H1 (cell line): ENCODE results near the gene RNF220. TPM values are rescaled to one million over a fixed set of nuclear protein-coding genes. Genes with fewer than 3 reads are reported as not detected.
A peak's percentile ranks its signal among the peaks of the same experiment; 100 is the strongest.

Experiments used
- CTCF ChIP-seq, 3 experiments: IDR thresholded peaks; 1 replicate in 2 of 3; 2 replicates in 1 of 3; pipeline versions ENCODE4 v1.5.1 to v1.6.1; 2011; ENCODE audit warnings: low read length in 3 of 3, mild to moderate bottlenecking in 3 of 3, inconsistent platforms in 2 of 3, low read depth in 1 of 3, moderate library complexity in 1 of 3; ENCODE audit not compliant: insufficient read depth in 1 of 3; ENCODE audit errors: control extremely low read depth in 1 of 3
- EP300 ChIP-seq, 2 experiments: IDR thresholded peaks; 1 replicate in 1 of 2; 2 replicates in 1 of 2; pipeline ENCODE4 v1.6.1; 2011 to 2012; ENCODE audit warnings: low read depth in 2 of 2, low read length in 2 of 2, mild to moderate bottlenecking in 2 of 2, borderline replicate concordance in 1 of 2, inconsistent platforms in 1 of 2, moderate library complexity in 1 of 2
- HDAC2 ChIP-seq, 2 experiments: fragments of 300-600 bp in 1 of 2; sonication (generic) in 1 of 2; IDR thresholded peaks; 2 replicates each; pipeline ENCODE4 v1.6.1; 2011 to 2012; ENCODE audit warnings: low read depth in 2 of 2, low read length in 2 of 2, mild to moderate bottlenecking in 2 of 2, moderate library complexity in 2 of 2, borderline replicate concordance in 1 of 2, inconsistent platforms in 1 of 2
- HDAC6 ChIP-seq: IDR thresholded peaks from one replicate; pipeline ENCODE4 v1.7.1; 2012; ENCODE audit warnings: low read depth, mild to moderate bottlenecking, inconsistent platforms, low read length, moderate library complexity
- POLR2AphosphoS5 ChIP-seq: IDR thresholded peaks from 2 replicates; pipeline ENCODE4 v1.6.1; 2011; ENCODE audit warnings: low read depth, low read length
- RNF2 ChIP-seq: fragments of 200-900, 300-1000 bp; sonication (generic); IDR thresholded peaks from 2 replicates; pipeline ENCODE4 v1.7.1; 2016; ENCODE audit warnings: borderline replicate concordance, low read depth, mild to moderate bottlenecking, antibody characterized with exemption, low read length; ENCODE audit not compliant: poor library complexity, severe bottlenecking; ENCODE audit errors: missing control alignments
- SP1 ChIP-seq: IDR thresholded peaks from 2 replicates; pipeline ENCODE4 v1.6.1; 2011; ENCODE audit warnings: low read depth, low read length
- polyA plus RNA-seq, 7 experiments: library from polyadenylated mRNA; depleted of rRNA in 3 of 7; stranded (reverse) in 5 of 7; unstranded in 2 of 7; fragments of >200 nt in 5 of 7; fragments of 200-250 nt in 2 of 7; gene quantifications; 1 replicate in 5 of 7; 2 replicates in 1 of 7; 4 replicates in 1 of 7; pipeline versions ENCODE4 v1.2.1 to v1.2.3, GENCODE V29; 2011 to 2013; ENCODE audit warnings: missing spikeins in 2 of 7, mixed read lengths in 2 of 7
- total RNA-seq: library from RNA; stranded (reverse); fragmentation: NEBNext Ultra II Directional; extraction: Animal tissue kit (Norgen Biotek cat#: 25700); gene quantifications from 2 replicates; pipeline ENCODE4 v1.2.1, GENCODE V29; 2021
- TF ChIP-seq, protein P1 (sequence below): fragments of 300-600 bp; sonication (generic); IDR thresholded peaks from 2 replicates; pipeline ENCODE4 v1.7.1; 2012; ENCODE audit warnings: low read length, moderate library complexity, mild to moderate bottlenecking, inconsistent platforms; ENCODE audit not compliant: insufficient replicate concordance

The RNF220 gene
- total and polyA plus RNA-seq, 2 of the 8 experiments (the other 6 are each of a cell fraction or from before 2014, with no cell fraction given): 123 to 160 TPM

DNA sequence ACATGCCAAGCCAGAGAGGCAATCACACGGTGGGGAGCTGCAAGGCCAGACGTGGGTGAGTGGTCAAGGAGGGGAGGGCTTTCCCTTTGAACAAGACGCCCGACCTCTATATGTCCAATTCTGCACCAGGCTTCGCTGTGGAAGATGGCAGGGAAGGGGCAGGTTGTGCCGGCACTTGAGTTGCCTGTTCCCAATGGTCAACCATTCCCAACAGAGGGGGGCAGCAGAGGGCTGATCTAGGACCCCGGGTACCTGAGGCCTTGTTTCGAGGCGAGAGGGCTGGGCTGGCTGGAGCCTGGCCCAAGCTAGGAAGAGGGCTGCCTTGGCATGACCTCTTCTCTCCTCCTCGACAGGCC, 204.3 kb downstream of the RNF220 start (continued):
- TF ChIP-seq, protein P1, sequence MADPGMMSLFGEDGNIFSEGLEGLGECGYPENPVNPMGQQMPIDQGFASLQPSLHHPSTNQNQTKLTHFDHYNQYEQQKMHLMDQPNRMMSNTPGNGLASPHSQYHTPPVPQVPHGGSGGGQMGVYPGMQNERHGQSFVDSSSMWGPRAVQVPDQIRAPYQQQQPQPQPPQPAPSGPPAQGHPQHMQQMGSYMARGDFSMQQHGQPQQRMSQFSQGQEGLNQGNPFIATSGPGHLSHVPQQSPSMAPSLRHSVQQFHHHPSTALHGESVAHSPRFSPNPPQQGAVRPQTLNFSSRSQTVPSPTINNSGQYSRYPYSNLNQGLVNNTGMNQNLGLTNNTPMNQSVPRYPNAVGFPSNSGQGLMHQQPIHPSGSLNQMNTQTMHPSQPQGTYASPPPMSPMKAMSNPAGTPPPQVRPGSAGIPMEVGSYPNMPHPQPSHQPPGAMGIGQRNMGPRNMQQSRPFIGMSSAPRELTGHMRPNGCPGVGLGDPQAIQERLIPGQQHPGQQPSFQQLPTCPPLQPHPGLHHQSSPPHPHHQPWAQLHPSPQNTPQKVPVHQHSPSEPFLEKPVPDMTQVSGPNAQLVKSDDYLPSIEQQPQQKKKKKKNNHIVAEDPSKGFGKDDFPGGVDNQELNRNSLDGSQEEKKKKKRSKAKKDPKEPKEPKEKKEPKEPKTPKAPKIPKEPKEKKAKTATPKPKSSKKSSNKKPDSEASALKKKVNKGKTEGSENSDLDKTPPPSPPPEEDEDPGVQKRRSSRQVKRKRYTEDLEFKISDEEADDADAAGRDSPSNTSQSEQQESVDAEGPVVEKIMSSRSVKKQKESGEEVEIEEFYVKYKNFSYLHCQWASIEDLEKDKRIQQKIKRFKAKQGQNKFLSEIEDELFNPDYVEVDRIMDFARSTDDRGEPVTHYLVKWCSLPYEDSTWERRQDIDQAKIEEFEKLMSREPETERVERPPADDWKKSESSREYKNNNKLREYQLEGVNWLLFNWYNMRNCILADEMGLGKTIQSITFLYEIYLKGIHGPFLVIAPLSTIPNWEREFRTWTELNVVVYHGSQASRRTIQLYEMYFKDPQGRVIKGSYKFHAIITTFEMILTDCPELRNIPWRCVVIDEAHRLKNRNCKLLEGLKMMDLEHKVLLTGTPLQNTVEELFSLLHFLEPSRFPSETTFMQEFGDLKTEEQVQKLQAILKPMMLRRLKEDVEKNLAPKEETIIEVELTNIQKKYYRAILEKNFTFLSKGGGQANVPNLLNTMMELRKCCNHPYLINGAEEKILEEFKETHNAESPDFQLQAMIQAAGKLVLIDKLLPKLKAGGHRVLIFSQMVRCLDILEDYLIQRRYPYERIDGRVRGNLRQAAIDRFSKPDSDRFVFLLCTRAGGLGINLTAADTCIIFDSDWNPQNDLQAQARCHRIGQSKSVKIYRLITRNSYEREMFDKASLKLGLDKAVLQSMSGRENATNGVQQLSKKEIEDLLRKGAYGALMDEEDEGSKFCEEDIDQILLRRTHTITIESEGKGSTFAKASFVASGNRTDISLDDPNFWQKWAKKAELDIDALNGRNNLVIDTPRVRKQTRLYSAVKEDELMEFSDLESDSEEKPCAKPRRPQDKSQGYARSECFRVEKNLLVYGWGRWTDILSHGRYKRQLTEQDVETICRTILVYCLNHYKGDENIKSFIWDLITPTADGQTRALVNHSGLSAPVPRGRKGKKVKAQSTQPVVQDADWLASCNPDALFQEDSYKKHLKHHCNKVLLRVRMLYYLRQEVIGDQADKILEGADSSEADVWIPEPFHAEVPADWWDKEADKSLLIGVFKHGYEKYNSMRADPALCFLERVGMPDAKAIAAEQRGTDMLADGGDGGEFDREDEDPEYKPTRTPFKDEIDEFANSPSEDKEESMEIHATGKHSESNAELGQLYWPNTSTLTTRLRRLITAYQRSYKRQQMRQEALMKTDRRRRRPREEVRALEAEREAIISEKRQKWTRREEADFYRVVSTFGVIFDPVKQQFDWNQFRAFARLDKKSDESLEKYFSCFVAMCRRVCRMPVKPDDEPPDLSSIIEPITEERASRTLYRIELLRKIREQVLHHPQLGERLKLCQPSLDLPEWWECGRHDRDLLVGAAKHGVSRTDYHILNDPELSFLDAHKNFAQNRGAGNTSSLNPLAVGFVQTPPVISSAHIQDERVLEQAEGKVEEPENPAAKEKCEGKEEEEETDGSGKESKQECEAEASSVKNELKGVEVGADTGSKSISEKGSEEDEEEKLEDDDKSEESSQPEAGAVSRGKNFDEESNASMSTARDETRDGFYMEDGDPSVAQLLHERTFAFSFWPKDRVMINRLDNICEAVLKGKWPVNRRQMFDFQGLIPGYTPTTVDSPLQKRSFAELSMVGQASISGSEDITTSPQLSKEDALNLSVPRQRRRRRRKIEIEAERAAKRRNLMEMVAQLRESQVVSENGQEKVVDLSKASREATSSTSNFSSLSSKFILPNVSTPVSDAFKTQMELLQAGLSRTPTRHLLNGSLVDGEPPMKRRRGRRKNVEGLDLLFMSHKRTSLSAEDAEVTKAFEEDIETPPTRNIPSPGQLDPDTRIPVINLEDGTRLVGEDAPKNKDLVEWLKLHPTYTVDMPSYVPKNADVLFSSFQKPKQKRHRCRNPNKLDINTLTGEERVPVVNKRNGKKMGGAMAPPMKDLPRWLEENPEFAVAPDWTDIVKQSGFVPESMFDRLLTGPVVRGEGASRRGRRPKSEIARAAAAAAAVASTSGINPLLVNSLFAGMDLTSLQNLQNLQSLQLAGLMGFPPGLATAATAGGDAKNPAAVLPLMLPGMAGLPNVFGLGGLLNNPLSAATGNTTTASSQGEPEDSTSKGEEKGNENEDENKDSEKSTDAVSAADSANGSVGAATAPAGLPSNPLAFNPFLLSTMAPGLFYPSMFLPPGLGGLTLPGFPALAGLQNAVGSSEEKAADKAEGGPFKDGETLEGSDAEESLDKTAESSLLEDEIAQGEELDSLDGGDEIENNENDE: no peak
- TF ChIP-seq EP300 (IDR thresholded peaks at IDR 0.05; ENCODE audit: borderline replicate concordance in 1 of 2, low read depth in 2 of 2, low read length in 2 of 2) (no peak), HDAC6 (no peak), SP1 (no peak), HDAC2 (IDR thresholded peaks at IDR 0.05; ENCODE audit: borderline replicate concordance in 1 of 2, low read depth in 2 of 2, low read length in 2 of 2) (no peak), CTCF (IDR thresholded peaks at IDR 0.05; ENCODE audit: control extremely low read depth in 1 of 3, insufficient read depth in 1 of 3, low read depth in 1 of 3, low read length in 3 of 3) (peak; percentile 78 to 86 (median 84)), POLR2AphosphoS5 (no peak), RNF2 (no peak)
